Fibroblast of the aortic adventitia (primary cell): ENCODE data around the gene OPCML. TPM values are rescaled to one million over a fixed set of nuclear protein-coding genes. Genes with fewer than 3 reads are reported as not detected.

Experiments used
- DNase-seq: peaks from one replicate; pipeline ENCODE4 v3.0.0-alpha.2; 2010; ENCODE audit warnings: low read depth
- H3K4me3 ChIP-seq: 2 replicates; pipeline ENCODE4 v1.5.1; 2011; ENCODE audit warnings: low read depth, mild to moderate bottlenecking, control low read depth, low read length, moderate library complexity
- CTCF ChIP-seq: IDR thresholded peaks from 2 replicates; pipeline ENCODE4 v1.5.1; 2011; ENCODE audit warnings: mild to moderate bottlenecking, low read length, control low read depth, inconsistent platforms; ENCODE audit not compliant: insufficient read depth
- total RNA-seq: library from RNA; depleted of rRNA; stranded (reverse); fragments of >200 nt; gene quantifications from 2 replicates; pipeline ENCODE4 v1.2.3, GENCODE V29; 2012; ENCODE audit warnings: low replicate concordance

Gene OPCML
- total RNA-seq, 1 donor, result 0.18 TPM

GRCh38 chr11:132821499-132821898 is 710.8 kb downstream of the OPCML start:
- H3K4me3 ChIP-seq, result no peak overlapping the region
- no peak for TF ChIP-seq CTCF
- DNase-seq, result no peak

GRCh38 chr11:132821014-132821413 is 711.3 kb downstream of the OPCML start:
- no peak for TF ChIP-seq CTCF
- DNase-seq, result no peak
- no peak overlapping the region for H3K4me3 ChIP-seq

- no peak for TF ChIP-seq CTCF
- DNase-seq, result no peak
- no peak overlapping the region for H3K4me3 ChIP-seq
Observed at GRCh38 chr11:132818951-132819350, 713.4 kb downstream of the OPCML start.

GRCh38 chr11:132817387-132817786 is 714.9 kb downstream of the OPCML start:
- TF ChIP-seq CTCF, result no peak
- DNase-seq, result no peak
- H3K4me3 ChIP-seq, result no peak overlapping the region

GRCh38 chr11:132814410-132814809 is 717.9 kb downstream of the OPCML start:
- no peak for TF ChIP-seq CTCF
- H3K4me3 ChIP-seq, result no peak overlapping the region
- DNase-seq, result no peak

GRCh38 chr11:132811649-132812048 is 720.7 kb downstream of the OPCML start:
- TF ChIP-seq CTCF, result no peak
- DNase-seq, result no peak
- H3K4me3 ChIP-seq, result no peak overlapping the region

- DNase-seq, result no peak
- TF ChIP-seq CTCF, result no peak
- H3K4me3 ChIP-seq, result no peak overlapping the region
Observed at GRCh38 chr11:132809070-132809469, 723.2 kb downstream of the OPCML start.
